Measurements from ENCODE around the gene ANKRD52. TPM values are rescaled to one million over a fixed set of nuclear protein-coding genes. Genes with fewer than 3 reads are reported as not detected.

The ANKRD52 gene
- total and polyA plus RNA-seq, 9 of the 15 experiments (the other 6 are each of a cell fraction or from before 2014, with no cell fraction given) = 0.52 to 46.8 (median 7.9) TPM

DNA sequence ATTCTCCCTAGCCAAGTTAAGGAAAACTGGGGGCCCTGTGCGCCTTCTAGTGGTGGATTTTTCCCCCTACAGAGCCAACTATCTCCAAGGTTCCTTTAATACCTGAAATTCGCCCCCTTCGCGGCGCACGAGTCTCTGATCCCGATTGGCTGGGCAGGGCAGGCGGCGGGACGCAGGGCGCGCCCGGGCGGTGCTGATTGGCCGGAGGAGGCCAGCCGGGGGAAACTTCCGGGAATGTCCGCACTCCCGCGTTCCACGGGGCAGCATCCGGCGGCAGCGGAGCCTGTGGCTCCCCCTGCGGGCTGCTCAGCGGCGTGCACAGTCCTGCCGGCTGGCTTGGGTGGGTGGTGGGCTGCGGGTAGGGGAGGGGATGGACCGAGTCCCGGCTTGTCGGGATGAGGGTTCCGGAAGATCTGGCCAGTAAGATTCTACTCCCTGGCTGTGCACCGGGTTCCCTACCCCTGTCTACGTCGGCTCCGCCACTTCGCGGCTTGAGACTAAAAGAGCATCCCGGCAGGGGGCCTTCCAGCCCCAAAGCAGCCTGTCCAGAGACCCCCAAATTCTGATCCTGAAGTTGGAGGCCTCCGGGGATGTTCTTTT lies 34.0 kb downstream of the ANKRD52 start, which contains the start of gene NABP2 (continued):
- TF ChIP-seq RERE (CRISPR knock-in tag; IDR thresholded peaks at IDR 0.05; ENCODE audit: borderline replicate concordance) (no peak), MTA2 (IDR thresholded peaks at IDR 0.05; ENCODE audit: low read depth) (no peak), BRF2 (IDR thresholded peaks at IDR 0.05; ENCODE audit: borderline replicate concordance, insufficient read depth, insufficient read length) (no peak), KDM5B (IDR thresholded peaks at IDR 0.05; ENCODE audit: insufficient replicate concordance, low read depth, low read length) (peak; percentile 40), RBBP5 (IDR thresholded peaks at IDR 0.05; ENCODE audit: borderline replicate concordance, insufficient read depth, low read length, poor library complexity, severe bottlenecking) (peak; percentile 76), TRIM28 (IDR thresholded peaks at IDR 0.05) (no peak), RB1 (IDR thresholded peaks at IDR 0.05; ENCODE audit: low read depth) (peak; percentile 97), RFX5 (IDR thresholded peaks at IDR 0.05; ENCODE audit: low read depth, low read length) (no peak), SMAD2 (IDR thresholded peaks at IDR 0.05; ENCODE audit: low read depth, low read length) (no peak), ZNF12 (CRISPR knock-in tag; IDR thresholded peaks at IDR 0.05) (no peak), HCFC1 (IDR thresholded peaks at IDR 0.05; ENCODE audit: low read depth, low read length) (peak; percentile 71), DLX4 (CRISPR knock-in tag; IDR thresholded peaks at IDR 0.05) (no peak), ASH1L (IDR thresholded peaks at IDR 0.05; ENCODE audit: borderline replicate concordance, low read depth, partially characterized antibody) (peak; percentile 85), SAFB2 (IDR thresholded peaks at IDR 0.05; ENCODE audit: borderline replicate concordance, low read depth, low read length, severe bottlenecking) (no peak), CC2D1A (IDR thresholded peaks at IDR 0.05) (no peak), TCF7L2 (IDR thresholded peaks at IDR 0.05; ENCODE audit: low read depth, low read length) (no peak), FOXP1 (CRISPR knock-in tag; IDR thresholded peaks at IDR 0.05) (no peak), ZNF551 (CRISPR knock-in tag; IDR thresholded peaks at IDR 0.05) (no peak), STAT5B (CRISPR knock-in tag; IDR thresholded peaks at IDR 0.05) (no peak)
- TF ChIP-seq, protein P1, sequence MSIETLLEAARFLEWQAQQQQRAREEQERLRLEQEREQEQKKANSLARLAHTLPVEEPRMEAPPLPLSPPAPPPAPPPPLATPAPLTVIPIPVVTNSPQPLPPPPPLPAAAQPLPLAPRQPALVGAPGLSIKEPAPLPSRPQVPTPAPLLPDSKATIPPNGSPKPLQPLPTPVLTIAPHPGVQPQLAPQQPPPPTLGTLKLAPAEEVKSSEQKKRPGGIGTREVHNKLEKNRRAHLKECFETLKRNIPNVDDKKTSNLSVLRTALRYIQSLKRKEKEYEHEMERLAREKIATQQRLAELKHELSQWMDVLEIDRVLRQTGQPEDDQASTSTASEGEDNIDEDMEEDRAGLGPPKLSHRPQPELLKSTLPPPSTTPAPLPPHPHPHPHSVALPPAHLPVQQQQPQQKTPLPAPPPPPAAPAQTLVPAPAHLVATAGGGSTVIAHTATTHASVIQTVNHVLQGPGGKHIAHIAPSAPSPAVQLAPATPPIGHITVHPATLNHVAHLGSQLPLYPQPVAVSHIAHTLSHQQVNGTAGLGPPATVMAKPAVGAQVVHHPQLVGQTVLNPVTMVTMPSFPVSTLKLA (conservative IDR thresholded peaks at IDR 0.05) = peak; percentile 88 to 94

Measured in K562 (cell line).